Measurements from ENCODE around the gene GLRA3. TPM values are rescaled to one million over a fixed set of nuclear protein-coding genes. Genes with fewer than 3 reads are reported as not detected.
"Not testable (repeated sequence)": the region's sequence is repeated elsewhere in the genome, so short reads cannot be mapped to it uniquely, and the experiment has no call there.

GLRA3 gene
- total RNA-seq, 1 donor from 2014 or later: not detected

DNA sequence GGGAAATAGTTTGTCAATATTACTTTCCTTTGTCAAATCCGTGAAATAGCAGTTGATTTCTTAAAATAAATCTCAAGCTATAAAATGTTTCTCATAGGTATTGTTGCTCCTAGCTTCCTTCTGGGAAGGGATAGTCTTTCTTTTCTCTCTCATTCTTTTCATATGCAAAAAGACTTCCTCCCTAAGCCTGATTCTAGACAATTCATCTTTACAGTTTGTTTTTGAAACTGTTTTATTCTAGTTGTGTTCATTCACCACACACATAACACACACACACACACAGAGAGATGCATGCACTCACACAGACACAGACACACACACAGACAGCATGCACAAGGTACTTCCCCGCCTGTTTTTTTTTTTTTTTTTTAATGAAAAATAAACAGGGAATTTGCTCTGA is 18.2 kb downstream of the GLRA3 start:
- no peak for DNase-seq (ENCODE audit: low read depth, low spot score)

GRCh38 chr4:174808836-174809235 is 20.2 kb downstream of the GLRA3 start:
- no peak for DNase-seq (ENCODE audit: low read depth, low spot score)

- no peak for DNase-seq (ENCODE audit: low read depth, low spot score)
These were observed 20.9 kb downstream of the GLRA3 start for GRCh38 chr4:174808119-174808518.

GRCh38 chr4:174805746-174806145 is 23.3 kb downstream of the GLRA3 start:
- DNase-seq (ENCODE audit: low read depth, low spot score): no peak

DNA sequence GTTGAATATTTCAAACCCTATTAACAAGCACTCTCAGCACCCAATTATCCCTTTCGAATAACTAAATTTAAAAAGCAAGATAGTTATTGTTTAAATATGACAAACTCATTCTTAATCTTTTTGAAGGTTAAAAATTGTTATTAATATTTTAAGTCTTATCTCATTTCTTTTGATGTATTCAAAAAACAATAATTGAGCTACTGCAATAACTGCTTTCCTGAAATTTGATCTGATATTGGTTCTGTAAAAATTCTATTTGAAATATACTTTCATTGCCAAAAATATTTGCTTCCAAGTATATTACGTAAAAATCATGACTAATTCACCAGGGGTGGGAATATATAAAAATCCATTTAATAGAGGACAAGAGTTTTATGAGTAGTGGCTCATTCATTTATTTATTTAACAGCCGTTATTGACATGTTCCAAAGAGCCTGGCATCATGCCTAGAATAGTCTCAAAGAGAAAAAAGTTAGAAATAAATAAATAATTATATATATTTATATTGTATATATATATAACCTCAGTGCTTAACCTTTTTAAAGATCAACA is 34.4 kb downstream of the GLRA3 start:
- DNase-seq (ENCODE audit: low read depth, low spot score): no peak

- no peak for DNase-seq (ENCODE audit: low read depth, low spot score)
These were observed 39.4 kb downstream of the GLRA3 start for GRCh38 chr4:174789657-174790056.

- not testable (repeated sequence) for DNase-seq (ENCODE audit: low read depth, low spot score)
These were observed 50.6 kb downstream of the GLRA3 start for GRCh38 chr4:174778274-174778986.

- no peak for DNase-seq (ENCODE audit: low read depth, low spot score)
These were observed 53.7 kb downstream of the GLRA3 start for GRCh38 chr4:174775366-174775765.

DNA sequence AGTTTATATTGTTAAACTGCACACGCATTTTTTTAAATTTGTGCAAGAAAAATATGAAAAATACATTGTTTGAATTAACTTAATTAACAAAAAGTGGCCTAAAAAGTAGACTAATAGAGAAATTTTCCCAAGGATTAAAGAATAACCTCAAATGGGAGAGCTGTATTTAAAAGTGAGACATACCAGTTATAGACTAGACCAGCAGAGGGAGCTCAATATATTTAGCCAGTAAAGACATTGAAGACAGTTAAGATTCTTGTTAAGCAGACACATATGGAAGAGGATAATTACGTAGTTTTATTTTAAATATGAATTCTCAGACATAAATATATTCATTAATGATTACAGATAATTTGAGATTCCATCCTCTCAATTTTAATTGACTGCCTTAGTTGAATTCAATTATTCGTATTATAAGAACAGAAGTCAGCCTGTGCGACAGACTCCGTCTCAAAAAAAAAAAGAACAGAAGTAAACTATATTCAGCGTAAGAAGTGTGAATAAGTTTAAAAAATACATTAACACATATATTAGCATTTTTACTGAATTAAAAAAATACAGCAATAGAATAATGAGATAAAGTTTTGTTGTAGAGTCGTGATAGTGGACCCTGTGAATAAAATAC is 64.8 kb downstream of the GLRA3 start:
- no peak for DNase-seq (ENCODE audit: low read depth, low spot score)

GRCh38 chr4:174763454-174764104 is 65.5 kb downstream of the GLRA3 start:
- no peak for DNase-seq (ENCODE audit: low read depth, low spot score)

DNA sequence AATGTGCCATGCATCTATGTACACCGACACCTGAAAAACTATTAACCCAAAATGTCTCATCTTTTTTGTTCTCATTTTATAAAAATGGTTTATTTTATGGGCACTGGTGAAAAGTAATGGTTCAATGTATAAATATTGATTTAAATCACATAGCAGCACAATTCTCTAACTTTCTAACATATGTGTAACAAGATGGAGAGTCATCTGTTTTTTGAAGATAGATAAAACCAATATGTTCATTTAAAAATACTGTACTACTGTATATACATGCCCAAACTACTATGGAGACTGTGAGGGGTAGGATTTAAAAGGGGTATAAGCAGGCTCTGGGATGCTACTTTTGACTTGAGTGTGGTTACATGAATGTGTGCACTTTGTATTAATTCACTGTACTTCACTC is 67.6 kb downstream of the GLRA3 start:
- DNase-seq (ENCODE audit: low read depth, low spot score): no peak

- DNase-seq (ENCODE audit: low read depth, low spot score): no peak
These were observed 71.3 kb downstream of the GLRA3 start for GRCh38 chr4:174757736-174758135.

- no peak for DNase-seq (ENCODE audit: low read depth, low spot score)
These were observed 76.0 kb downstream of the GLRA3 start for GRCh38 chr4:174753021-174753420.

DNA sequence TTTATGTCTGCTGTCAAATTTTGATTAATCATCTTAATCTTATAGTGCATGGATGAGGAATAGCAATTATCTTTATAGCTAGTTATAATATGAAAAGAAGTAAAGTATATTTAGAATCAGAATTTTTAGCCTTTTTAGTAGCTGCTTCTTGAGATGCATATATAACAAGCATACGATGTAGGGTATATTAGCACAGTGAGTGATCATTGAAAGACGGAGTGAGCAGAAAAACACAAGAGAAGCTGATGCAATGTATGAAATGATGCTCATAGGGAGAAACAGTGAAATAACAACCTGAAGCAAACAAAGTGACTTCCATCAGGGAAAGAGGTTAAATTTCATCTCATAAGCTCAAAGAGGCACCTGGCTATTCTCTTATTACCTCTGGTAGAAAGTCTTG is 77.0 kb downstream of the GLRA3 start:
- no peak for DNase-seq (ENCODE audit: low read depth, low spot score)

DNA sequence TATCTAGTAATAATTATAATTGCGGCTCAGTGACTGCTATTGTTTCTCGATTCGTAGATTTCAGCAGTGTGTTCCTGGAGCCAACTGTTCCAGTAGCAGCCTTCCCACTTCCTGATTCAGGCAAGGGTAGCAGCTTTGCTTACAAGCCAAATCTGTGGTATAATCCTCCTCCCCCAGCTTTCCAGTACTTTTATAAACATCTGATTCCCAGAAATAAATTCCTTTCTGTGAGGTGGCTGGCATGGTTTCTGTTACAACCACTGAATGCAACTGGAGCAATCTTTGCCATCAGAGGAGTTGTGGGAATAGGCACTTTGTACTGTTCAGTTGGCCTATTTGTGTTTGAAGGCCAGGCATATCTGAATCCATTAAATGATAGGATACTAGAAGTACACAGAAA is 80.0 kb downstream of the GLRA3 start:
- DNase-seq (ENCODE audit: low read depth, low spot score): no peak

GRCh38 chr4:174746710-174747109 is 82.3 kb downstream of the GLRA3 start:
- DNase-seq (ENCODE audit: low read depth, low spot score): no peak

DNA sequence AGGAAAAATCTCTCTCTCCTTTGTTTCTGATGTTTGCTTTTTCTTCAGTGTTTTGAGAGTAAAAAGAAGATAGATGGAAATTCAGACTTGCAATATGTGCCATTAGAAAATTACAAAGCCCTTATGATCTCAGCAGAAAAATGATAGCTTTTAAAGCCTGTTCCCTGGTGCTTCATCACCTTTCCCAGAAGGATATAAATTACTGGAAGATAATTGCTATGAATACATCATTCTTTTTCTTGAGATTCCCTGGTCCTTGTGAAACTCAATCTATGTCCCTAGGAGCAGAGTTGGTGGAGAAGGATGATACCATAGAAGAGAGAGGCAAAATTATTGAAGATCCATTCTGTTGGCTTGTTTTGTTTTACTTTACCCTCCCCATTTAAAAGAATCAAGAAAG is 86.5 kb downstream of the GLRA3 start:
- no peak for DNase-seq (ENCODE audit: low read depth, low spot score)

GRCh38 chr4:174739576-174739975 is 89.5 kb downstream of the GLRA3 start:
- no peak for DNase-seq (ENCODE audit: low read depth, low spot score)

- no peak for DNase-seq (ENCODE audit: low read depth, low spot score)
These were observed 94.9 kb downstream of the GLRA3 start for GRCh38 chr4:174734181-174734580.

DNA sequence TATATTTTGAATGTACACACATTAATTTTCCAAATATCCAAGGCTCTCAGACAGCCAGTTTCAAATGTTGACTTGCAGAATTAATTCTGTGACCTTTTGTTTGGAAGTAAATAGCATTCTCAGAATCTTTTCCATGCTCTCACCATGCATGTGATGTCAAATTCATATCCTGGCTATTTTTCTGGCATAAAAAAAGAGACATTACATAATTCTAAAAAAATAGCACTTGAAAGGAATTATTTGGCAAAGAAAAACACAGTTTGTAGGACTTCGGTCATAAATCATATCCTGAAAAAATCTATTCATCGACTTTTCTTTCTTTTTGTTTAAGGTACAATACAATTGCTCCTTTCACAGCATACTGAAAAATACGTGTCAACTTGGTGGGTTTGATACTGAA is 111.2 kb downstream of the GLRA3 start:
- DNase-seq (ENCODE audit: low read depth, low spot score): no peak

- no peak for DNase-seq (ENCODE audit: low read depth, low spot score)
These were observed 111.9 kb downstream of the GLRA3 start for GRCh38 chr4:174716986-174717770.

All from pulmonary artery endothelial cell (primary cell).